Measurements from ENCODE around the gene CLRN1.

- TF ChIP-seq CTCF (IDR thresholded peaks at IDR 0.05) (no peak), POLR2AphosphoS5 (IDR thresholded peaks at IDR 0.05; ENCODE audit: insufficient read depth in 1 of 2, low read depth in 1 of 2) (no peak), POLR2A (IDR thresholded peaks at IDR 0.05) (no peak)
These were observed 95.2 kb downstream of the CLRN1 start for GRCh38 chr3:150877303-150877702.

All from vagina (tissue), 2 donors.